WTC11 (cell line): ENCODE results near the gene GNG2. TPM values are rescaled to one million over a fixed set of nuclear protein-coding genes. Genes with fewer than 3 reads are reported as not detected.

ENCODE experiments used
- ATAC-seq: fragments of 200-7000 bp; cut with Tn5 transposase; 2 replicates; pipeline ENCODE4 v1.10.0; 2021; ENCODE audit warnings: mild to moderate bottlenecking, moderate library complexity
- CTCF ChIA-PET: fragments of 300-600 bp; sonication (Branson Sonifier 250); formaldehyde crosslinking; loops from one replicate; lab custom pipeline; 2021; ENCODE audit warnings: antibody characterized with exemption; lab: Charles Lee
- POLR2A ChIA-PET: fragments of 350-600 bp; sonication (Branson Sonifier 250); formaldehyde crosslinking; loops from one replicate; lab custom pipeline; 2021; ENCODE audit warnings: antibody characterized with exemption; lab: Charles Lee
- DNase-seq: peaks from one replicate; pipeline ENCODE4 v3.0.0; 2021; ENCODE audit warnings: low spot score
- H3K27ac Mint-ChIP-seq: 2 replicates; pipeline ENCODE4 v1.8.0; 2021; ENCODE audit warnings: mixed read lengths
- H3K27me3 Mint-ChIP-seq: 2 replicates; pipeline ENCODE4 v1.8.0; 2021; ENCODE audit warnings: low read depth, mild to moderate bottlenecking, moderate library complexity, mixed read lengths
- H3K36me3 Mint-ChIP-seq: 2 replicates; pipeline ENCODE4 v1.8.0; 2021; ENCODE audit warnings: mixed read lengths
- H3K4me1 Mint-ChIP-seq: 2 replicates; pipeline ENCODE4 v1.8.0; 2022; ENCODE audit warnings: mixed read lengths
- H3K4me3 Mint-ChIP-seq: 2 replicates; pipeline ENCODE4 v1.8.0; 2021; ENCODE audit warnings: mild to moderate bottlenecking, moderate library complexity, mixed read lengths
- H3K9me3 Mint-ChIP-seq: 2 replicates; pipeline ENCODE4 v1.8.0; 2021; ENCODE audit warnings: mixed read lengths
- CTCF ChIP-seq: fragments of 200-600 bp; IDR thresholded peaks from 2 replicates; pipeline ENCODE4 v1.8.0; 2022; ENCODE audit warnings: antibody characterized with exemption
- E2F5 ChIP-seq: sonication (generic); formaldehyde crosslinking; IDR thresholded peaks from 2 replicates; pipeline ENCODE4 v1.8.1; 2022; ENCODE audit warnings: mild to moderate bottlenecking, moderate library complexity, missing genetic modification reagents
- FOXP4 ChIP-seq: sonication (generic); formaldehyde crosslinking; IDR thresholded peaks from 2 replicates; pipeline ENCODE4 v1.8.0; 2022; ENCODE audit warnings: mild to moderate bottlenecking, missing genetic modification reagents
- HMGXB4 ChIP-seq: sonication (generic); formaldehyde crosslinking; IDR thresholded peaks from 2 replicates; pipeline ENCODE4 v1.8.1; 2023; ENCODE audit warnings: mild to moderate bottlenecking, moderate library complexity, missing genetic modification reagents
- KAT7 ChIP-seq: sonication (generic); formaldehyde crosslinking; IDR thresholded peaks from 2 replicates; pipeline ENCODE4 v1.8.1; 2023; ENCODE audit warnings: missing genetic modification reagents, mild to moderate bottlenecking, borderline replicate concordance
- MAX ChIP-seq: sonication (generic); formaldehyde crosslinking; IDR thresholded peaks from 2 replicates; pipeline ENCODE4 v1.8.0; 2022; ENCODE audit warnings: mild to moderate bottlenecking, missing genetic modification reagents
- NFE2L1 ChIP-seq: sonication (generic); formaldehyde crosslinking; IDR thresholded peaks from 2 replicates; pipeline ENCODE4 v1.8.1; 2023; ENCODE audit warnings: missing genetic modification reagents
- OVOL2 ChIP-seq: fragments of 250-450 bp; sonication (Bioruptor Pico); IDR thresholded peaks from 2 replicates; pipeline ENCODE4 v1.9.0; 2021; ENCODE audit warnings: mild to moderate bottlenecking, borderline replicate concordance
- RORB ChIP-seq: fragments of 250-450 bp; sonication (Bioruptor Pico); IDR thresholded peaks from 2 replicates; pipeline ENCODE4 v1.9.0; 2021; ENCODE audit warnings: mild to moderate bottlenecking
- SMAD3 ChIP-seq: sonication (generic); formaldehyde crosslinking; IDR thresholded peaks from 2 replicates; pipeline ENCODE4 v1.8.0; 2022; ENCODE audit warnings: missing genetic modification reagents, mild to moderate bottlenecking, borderline replicate concordance
- TEAD1 ChIP-seq: sonication (generic); formaldehyde crosslinking; IDR thresholded peaks from 2 replicates; pipeline ENCODE4 v1.8.0; 2022; ENCODE audit warnings: mild to moderate bottlenecking, missing genetic modification reagents
- ZNF121 ChIP-seq: sonication (generic); formaldehyde crosslinking; IDR thresholded peaks from 2 replicates; pipeline ENCODE4 v1.8.0; 2023; ENCODE audit warnings: missing genetic modification reagents
- ZNF232 ChIP-seq: sonication (generic); formaldehyde crosslinking; IDR thresholded peaks from 2 replicates; pipeline ENCODE4 v1.8.0; 2022; ENCODE audit warnings: mild to moderate bottlenecking, missing genetic modification reagents
- ZNF317 ChIP-seq: sonication (generic); formaldehyde crosslinking; IDR thresholded peaks from 2 replicates; pipeline ENCODE4 v1.8.1; 2023; ENCODE audit warnings: low read depth, mild to moderate bottlenecking, moderate library complexity, missing genetic modification reagents, borderline replicate concordance
- ZNF416 ChIP-seq: fragments of 250-450 bp; sonication (Bioruptor Pico); IDR thresholded peaks from 2 replicates; pipeline ENCODE4 v1.9.0; 2021; ENCODE audit warnings: mild to moderate bottlenecking, inconsistent platforms
- ZNF425 ChIP-seq: fragments of 250-450 bp; sonication (Bioruptor Pico); conservative IDR thresholded peaks from 2 replicates; pipeline ENCODE4 v1.9.0; 2021; ENCODE audit warnings: mild to moderate bottlenecking
- total RNA-seq: library from RNA; stranded (reverse); gene quantifications from 3 replicates; pipeline ENCODE4 v1.2.3, GENCODE V29; 2021

GNG2 gene
- total RNA-seq, 1 experiment from 2014 or later, result 10.7 TPM

- H3K36me3 Mint-ChIP-seq, result no peaks in the 10 kb centered on the region
- POLR2A ChIA-PET, result no interaction called here
- no peaks in the 10 kb centered on the region for H3K27me3 Mint-ChIP-seq
Measured at GRCh38 chr14:51926449-51926848, 66.0 kb downstream of the GNG2 start.

GRCh38 chr14:51928568-51928967 is 68.2 kb downstream of the GNG2 start:
- Mint-ChIP-seq H3K27me3 (no peaks in the 10 kb centered on the region), H3K27ac (no peak overlapping the region), H3K4me3 (no peak overlapping the region), H3K9me3 (peaks cover 3% of the 10 kb centered on the region; the same call in 1 of the 2 replicates), H3K4me1 (no peaks in the 10 kb centered on the region), H3K36me3 (no peaks in the 10 kb centered on the region)
- no peak for TF ChIP-seq ZNF416 (CRISPR knock-in tag)
- no peak for TF ChIP-seq HMGXB4 (CRISPR knock-in tag)
- TF ChIP-seq E2F5, result no peak
- no peak for TF ChIP-seq KAT7
- no peak for TF ChIP-seq FOXP4 (CRISPR knock-in tag)
- TF ChIP-seq CTCF, result no peak
- no peak for TF ChIP-seq OVOL2 (CRISPR knock-in tag)
- TF ChIP-seq TEAD1 (CRISPR knock-in tag), result no peak
- no peak for TF ChIP-seq RORB (CRISPR knock-in tag)
- TF ChIP-seq ZNF425 (CRISPR knock-in tag), result no peak
- ChIA-PET POLR2A (no interaction called here), CTCF (no interaction called here)
- no peak for DNase-seq
- ATAC-seq, result no peak

More at GRCh38 chr14:51926449-51926848, 66.0 kb downstream of the GNG2 start:
- Mint-ChIP-seq H3K9me3 (peaks cover 3% of the 10 kb centered on the region; the same call in 1 of the 2 replicates), H3K4me3 (no peak overlapping the region), H3K27ac (no peak overlapping the region), H3K4me1 (peaks cover 5% of the 10 kb centered on the region; the same call in 1 of the 2 replicates)
- TF ChIP-seq ZNF121, result no peak
- no peak for TF ChIP-seq MAX
- no peak for TF ChIP-seq ZNF317 (CRISPR knock-in tag)
- no peak for TF ChIP-seq ZNF232 (CRISPR knock-in tag)
- TF ChIP-seq NFE2L1 (CRISPR knock-in tag), result no peak
- no peak for TF ChIP-seq SMAD3 (CRISPR knock-in tag)
- CTCF ChIA-PET, result no interaction called here
- no peak for DNase-seq
- no peak for ATAC-seq
